ENCODE results near the gene UFSP1.
"Not testable (repeated sequence)": the region's sequence is repeated elsewhere in the genome, so short reads cannot be mapped to it uniquely, and the experiment has no call there.

DNA sequence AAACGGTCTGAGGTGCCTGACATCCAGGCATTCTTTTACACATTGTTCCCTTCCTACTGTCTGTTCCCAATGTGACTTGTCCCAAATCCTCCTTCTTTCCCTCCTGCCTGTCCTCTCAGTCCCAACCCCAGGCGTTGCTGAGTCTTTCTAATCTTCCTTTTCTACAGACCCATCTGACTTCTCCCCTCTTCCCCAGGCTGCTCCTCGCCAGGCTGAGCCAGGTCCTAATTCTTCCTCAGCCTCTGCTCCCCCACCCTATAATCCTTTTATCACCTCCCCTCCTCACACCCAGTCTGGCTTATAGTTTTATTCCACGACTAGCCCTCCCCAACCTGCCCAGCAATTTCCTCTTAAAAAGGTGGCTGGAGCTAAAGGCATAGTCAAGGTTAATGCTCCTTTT, 34.1 kb upstream of the UFSP1 start:
- TF ChIP-seq, protein P1, sequence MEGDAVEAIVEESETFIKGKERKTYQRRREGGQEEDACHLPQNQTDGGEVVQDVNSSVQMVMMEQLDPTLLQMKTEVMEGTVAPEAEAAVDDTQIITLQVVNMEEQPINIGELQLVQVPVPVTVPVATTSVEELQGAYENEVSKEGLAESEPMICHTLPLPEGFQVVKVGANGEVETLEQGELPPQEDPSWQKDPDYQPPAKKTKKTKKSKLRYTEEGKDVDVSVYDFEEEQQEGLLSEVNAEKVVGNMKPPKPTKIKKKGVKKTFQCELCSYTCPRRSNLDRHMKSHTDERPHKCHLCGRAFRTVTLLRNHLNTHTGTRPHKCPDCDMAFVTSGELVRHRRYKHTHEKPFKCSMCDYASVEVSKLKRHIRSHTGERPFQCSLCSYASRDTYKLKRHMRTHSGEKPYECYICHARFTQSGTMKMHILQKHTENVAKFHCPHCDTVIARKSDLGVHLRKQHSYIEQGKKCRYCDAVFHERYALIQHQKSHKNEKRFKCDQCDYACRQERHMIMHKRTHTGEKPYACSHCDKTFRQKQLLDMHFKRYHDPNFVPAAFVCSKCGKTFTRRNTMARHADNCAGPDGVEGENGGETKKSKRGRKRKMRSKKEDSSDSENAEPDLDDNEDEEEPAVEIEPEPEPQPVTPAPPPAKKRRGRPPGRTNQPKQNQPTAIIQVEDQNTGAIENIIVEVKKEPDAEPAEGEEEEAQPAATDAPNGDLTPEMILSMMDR (IDR thresholded peaks at IDR 0.05): not testable (repeated sequence)
- TF ChIP-seq POLR2AphosphoS5, POLR2A (IDR thresholded peaks at IDR 0.05): not testable (repeated sequence)
